Activated CD4-positive, alpha-beta T cell treated with anti-CD3 and anti-CD28 coated beads for 1 hour (primary cell): ENCODE measurements around the gene RFX2.
"Not testable (repeated sequence)": the region's sequence is repeated elsewhere in the genome, so short reads cannot be mapped to it uniquely, and the experiment has no call there.

ENCODE experiments used
- DNase-seq: peaks from one replicate; pipeline ENCODE4 v3.0.0-alpha.2; 2020

The RFX2 gene

GRCh38 chr19:6110360-6110977, at the start of gene RFX2:
RFX2 (minus strand) TSS chr19:6110500; CDS start chr19:6047496, 63,004 bp downstream.
- peak; percentile 99 for DNase-seq

- no peak for DNase-seq
These were observed 45.7 kb upstream of the RFX2 start for GRCh38 chr19:6156033-6156432.

- no peak for DNase-seq
These were observed 40.0 kb upstream of the RFX2 start for GRCh38 chr19:6150289-6150688.

- no peak for DNase-seq
These were observed 30.9 kb upstream of the RFX2 start for GRCh38 chr19:6141217-6141616.

- DNase-seq, result no peak
These were observed 28.2 kb upstream of the RFX2 start for GRCh38 chr19:6138511-6138910.

GRCh38 chr19:6138066-6138465, 27.8 kb upstream of the RFX2 start:
- DNase-seq, result no peak

GRCh38 chr19:6133231-6133630, 22.9 kb upstream of the RFX2 start:
- DNase-seq, result no peak

GRCh38 chr19:6132482-6132881, 22.2 kb upstream of the RFX2 start:
- no peak for DNase-seq

- DNase-seq, result no peak
These were observed 17.5 kb upstream of the RFX2 start for GRCh38 chr19:6127716-6128335.

GRCh38 chr19:6126335-6126974, 16.2 kb upstream of the RFX2 start:
- no peak for DNase-seq

GRCh38 chr19:6125571-6125989, 15.3 kb upstream of the RFX2 start:
- DNase-seq, result peak; percentile 46

GRCh38 chr19:6119031-6119430, 8.7 kb upstream of the RFX2 start:
- DNase-seq, result no peak

- no peak for DNase-seq
These were observed 7.7 kb upstream of the RFX2 start for GRCh38 chr19:6118043-6118442.

GRCh38 chr19:6117534-6117933, 7.2 kb upstream of the RFX2 start:
- no peak for DNase-seq

- no peak for DNase-seq
These were observed 6.6 kb upstream of the RFX2 start for GRCh38 chr19:6116749-6117430.

GRCh38 chr19:6115992-6116391, 5.7 kb upstream of the RFX2 start:
- no peak for DNase-seq

- no peak for DNase-seq
These were observed 3.4 kb upstream of the RFX2 start for GRCh38 chr19:6113616-6114188.

GRCh38 chr19:6109947-6110346, 353 bp downstream of the RFX2 start:
- no peak for DNase-seq

GRCh38 chr19:6108721-6109633, 1.3 kb downstream of the RFX2 start:
- DNase-seq, result peak; percentile 50

- not testable (repeated sequence) for DNase-seq
These were observed 3.5 kb downstream of the RFX2 start for GRCh38 chr19:6106643-6107294.

- no peak for DNase-seq
These were observed 4.9 kb downstream of the RFX2 start for GRCh38 chr19:6105444-6105843.

GRCh38 chr19:6103894-6104293, 6.4 kb downstream of the RFX2 start:
- DNase-seq, result no peak
